ENCODE data around the gene CNIH3. TPM values are rescaled to one million over a fixed set of nuclear protein-coding genes. Genes with fewer than 3 reads are reported as not detected.
A peak's percentile ranks its signal among the peaks of the same experiment; 100 is the strongest.

Gene CNIH3
- total RNA-seq, 1 donor from 2014 or later, result 1.5 TPM

- H3K27ac Mint-ChIP-seq (ENCODE audit: unreplicated experiment), result no peak overlapping the region
- no peak overlapping the region for H3K4me3 Mint-ChIP-seq (ENCODE audit: unreplicated experiment)
Observed at GRCh38 chr1:224640587-224640986, 24.5 kb downstream of the CNIH3 start.

DNA sequence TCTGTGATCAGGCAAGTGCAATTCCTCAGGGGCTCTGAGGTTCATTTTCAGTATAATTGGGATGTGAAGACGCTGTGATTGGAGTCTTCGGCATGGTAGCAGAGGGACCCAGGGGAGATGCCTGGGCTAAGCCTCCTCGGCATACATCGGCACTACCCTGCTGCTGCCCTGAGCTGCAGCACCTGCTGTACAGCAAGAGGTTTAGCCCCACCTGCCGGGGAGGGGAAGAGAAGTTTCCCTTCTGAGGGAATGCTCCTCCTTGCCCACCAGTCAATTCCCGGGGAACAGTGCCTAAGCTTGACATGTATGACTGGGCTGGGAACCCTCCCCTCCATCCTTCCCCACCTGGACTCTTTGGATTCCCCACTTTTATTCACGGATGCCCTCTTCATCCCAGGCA, 24.9 kb downstream of the CNIH3 start:
- TF ChIP-seq, protein P1, sequence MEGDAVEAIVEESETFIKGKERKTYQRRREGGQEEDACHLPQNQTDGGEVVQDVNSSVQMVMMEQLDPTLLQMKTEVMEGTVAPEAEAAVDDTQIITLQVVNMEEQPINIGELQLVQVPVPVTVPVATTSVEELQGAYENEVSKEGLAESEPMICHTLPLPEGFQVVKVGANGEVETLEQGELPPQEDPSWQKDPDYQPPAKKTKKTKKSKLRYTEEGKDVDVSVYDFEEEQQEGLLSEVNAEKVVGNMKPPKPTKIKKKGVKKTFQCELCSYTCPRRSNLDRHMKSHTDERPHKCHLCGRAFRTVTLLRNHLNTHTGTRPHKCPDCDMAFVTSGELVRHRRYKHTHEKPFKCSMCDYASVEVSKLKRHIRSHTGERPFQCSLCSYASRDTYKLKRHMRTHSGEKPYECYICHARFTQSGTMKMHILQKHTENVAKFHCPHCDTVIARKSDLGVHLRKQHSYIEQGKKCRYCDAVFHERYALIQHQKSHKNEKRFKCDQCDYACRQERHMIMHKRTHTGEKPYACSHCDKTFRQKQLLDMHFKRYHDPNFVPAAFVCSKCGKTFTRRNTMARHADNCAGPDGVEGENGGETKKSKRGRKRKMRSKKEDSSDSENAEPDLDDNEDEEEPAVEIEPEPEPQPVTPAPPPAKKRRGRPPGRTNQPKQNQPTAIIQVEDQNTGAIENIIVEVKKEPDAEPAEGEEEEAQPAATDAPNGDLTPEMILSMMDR (IDR thresholded peaks at IDR 0.05), result peak; percentile 19
- H3K4me3 Mint-ChIP-seq (ENCODE audit: unreplicated experiment), result no peak overlapping the region
- no peak for DNase-seq (ENCODE audit: low spot score)
- H3K36me3 Mint-ChIP-seq (ENCODE audit: low read depth), result no peaks in the 10 kb centered on the region
- H3K9me3 Mint-ChIP-seq (ENCODE audit: low read depth), result no peaks in the 10 kb centered on the region
- H3K27ac Mint-ChIP-seq (ENCODE audit: unreplicated experiment), result no peak overlapping the region
- peaks cover 10% of the 10 kb centered on the region for H3K4me1 Mint-ChIP-seq (ENCODE audit: low read depth)
- H3K27me3 Mint-ChIP-seq (ENCODE audit: low read depth), result peaks cover 4% of the 10 kb centered on the region

More at GRCh38 chr1:224640587-224640986, 24.5 kb downstream of the CNIH3 start:
- Mint-ChIP-seq H3K36me3 (ENCODE audit: low read depth) (no peaks in the 10 kb centered on the region), H3K4me1 (ENCODE audit: low read depth) (peaks cover 14% of the 10 kb centered on the region), H3K9me3 (ENCODE audit: low read depth) (no peaks in the 10 kb centered on the region), H3K27me3 (ENCODE audit: low read depth) (peaks cover 4% of the 10 kb centered on the region)
- DNase-seq (ENCODE audit: low spot score), result no peak
- TF ChIP-seq, protein P1 (IDR thresholded peaks at IDR 0.05), result no peak

DNA sequence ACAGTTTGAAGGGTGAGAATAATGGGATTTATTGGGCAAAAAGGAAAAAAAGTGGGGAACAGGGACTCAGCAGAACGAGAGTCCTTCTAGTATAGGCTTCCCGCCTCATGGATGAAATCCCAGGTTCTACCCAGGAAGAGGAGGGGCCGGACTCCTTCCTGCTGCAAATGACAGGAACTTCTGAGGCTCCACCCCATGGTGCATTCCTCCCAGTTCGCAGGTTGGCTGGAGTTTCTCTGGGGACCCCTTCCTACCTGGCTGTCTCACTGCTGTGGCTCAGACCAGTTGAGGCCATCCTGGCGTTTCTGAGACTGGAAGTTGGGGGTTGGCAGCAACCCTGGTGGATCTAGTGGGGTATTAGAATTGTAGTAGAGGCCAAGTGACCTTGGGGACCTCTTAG, 27.5 kb downstream of the CNIH3 start:
- Mint-ChIP-seq H3K9me3 (ENCODE audit: low read depth) (no peaks in the 10 kb centered on the region), H3K4me1 (ENCODE audit: low read depth) (no peaks in the 10 kb centered on the region), H3K27ac (ENCODE audit: unreplicated experiment) (no peak overlapping the region), H3K4me3 (ENCODE audit: unreplicated experiment) (no peak overlapping the region), H3K36me3 (ENCODE audit: low read depth) (no peaks in the 10 kb centered on the region), H3K27me3 (ENCODE audit: low read depth) (peaks cover 5% of the 10 kb centered on the region)
- TF ChIP-seq, protein P1 (IDR thresholded peaks at IDR 0.05), result no peak
- DNase-seq (ENCODE audit: low spot score), result no peak

- TF ChIP-seq, protein P1 (IDR thresholded peaks at IDR 0.05), result peak; percentile 89
- H3K27me3 Mint-ChIP-seq (ENCODE audit: low read depth), result peaks cover 5% of the 10 kb centered on the region
- no peak overlapping the region for H3K27ac Mint-ChIP-seq (ENCODE audit: unreplicated experiment)
- H3K4me3 Mint-ChIP-seq (ENCODE audit: unreplicated experiment), result no peak overlapping the region
- DNase-seq (ENCODE audit: low spot score), result no peak
- H3K9me3 Mint-ChIP-seq (ENCODE audit: low read depth), result no peaks in the 10 kb centered on the region
- no peaks in the 10 kb centered on the region for H3K4me1 Mint-ChIP-seq (ENCODE audit: low read depth)
- no peaks in the 10 kb centered on the region for H3K36me3 Mint-ChIP-seq (ENCODE audit: low read depth)
Observed at GRCh38 chr1:224644553-224645154, 28.5 kb downstream of the CNIH3 start.

GRCh38 chr1:224647449-224647848, 31.3 kb downstream of the CNIH3 start:
- TF ChIP-seq, protein P1 (IDR thresholded peaks at IDR 0.05), result no peak
- Mint-ChIP-seq H3K27me3 (ENCODE audit: low read depth) (peaks cover 1% of the 10 kb centered on the region), H3K36me3 (ENCODE audit: low read depth) (no peaks in the 10 kb centered on the region), H3K4me1 (ENCODE audit: low read depth) (peaks cover 3% of the 10 kb centered on the region), H3K27ac (ENCODE audit: unreplicated experiment) (no peak overlapping the region), H3K9me3 (ENCODE audit: low read depth) (no peaks in the 10 kb centered on the region), H3K4me3 (ENCODE audit: unreplicated experiment) (no peak overlapping the region)
- no peak for DNase-seq (ENCODE audit: low spot score)
